GM12873 (cell line): ENCODE results near the gene FNDC7.
A peak's percentile ranks its signal among the peaks of the same experiment; 100 is the strongest.

Source experiments
- TF ChIP-seq, protein P1 (sequence below): IDR thresholded peaks from 2 replicates; pipeline ENCODE4 v1.5.1; 2012; ENCODE audit warnings: low read depth, mild to moderate bottlenecking, moderate library complexity, low read length, control low read depth; ENCODE audit not compliant: insufficient read depth; ENCODE audit errors: missing control alignments

Gene FNDC7

DNA sequence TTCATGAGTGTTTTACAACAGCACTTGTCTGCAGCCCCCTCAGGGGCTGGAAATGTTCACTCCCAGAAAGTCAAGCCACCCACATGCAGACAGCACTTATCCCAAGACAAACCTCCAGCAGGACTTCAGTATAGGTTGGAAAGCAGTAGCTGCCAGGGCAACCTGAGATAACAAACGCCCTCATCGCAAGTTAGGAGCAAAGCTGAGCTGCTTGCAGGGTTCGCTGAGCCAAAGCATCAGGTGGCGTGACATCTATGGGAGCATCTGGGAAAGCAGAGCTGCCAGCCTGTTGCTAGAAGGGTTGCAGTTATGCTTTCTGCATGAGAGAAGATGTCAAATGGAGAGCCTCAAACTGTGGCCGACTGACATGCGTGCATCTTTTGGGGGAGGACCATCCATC, 29.5 kb downstream of the FNDC7 start:
- TF ChIP-seq, protein P1, sequence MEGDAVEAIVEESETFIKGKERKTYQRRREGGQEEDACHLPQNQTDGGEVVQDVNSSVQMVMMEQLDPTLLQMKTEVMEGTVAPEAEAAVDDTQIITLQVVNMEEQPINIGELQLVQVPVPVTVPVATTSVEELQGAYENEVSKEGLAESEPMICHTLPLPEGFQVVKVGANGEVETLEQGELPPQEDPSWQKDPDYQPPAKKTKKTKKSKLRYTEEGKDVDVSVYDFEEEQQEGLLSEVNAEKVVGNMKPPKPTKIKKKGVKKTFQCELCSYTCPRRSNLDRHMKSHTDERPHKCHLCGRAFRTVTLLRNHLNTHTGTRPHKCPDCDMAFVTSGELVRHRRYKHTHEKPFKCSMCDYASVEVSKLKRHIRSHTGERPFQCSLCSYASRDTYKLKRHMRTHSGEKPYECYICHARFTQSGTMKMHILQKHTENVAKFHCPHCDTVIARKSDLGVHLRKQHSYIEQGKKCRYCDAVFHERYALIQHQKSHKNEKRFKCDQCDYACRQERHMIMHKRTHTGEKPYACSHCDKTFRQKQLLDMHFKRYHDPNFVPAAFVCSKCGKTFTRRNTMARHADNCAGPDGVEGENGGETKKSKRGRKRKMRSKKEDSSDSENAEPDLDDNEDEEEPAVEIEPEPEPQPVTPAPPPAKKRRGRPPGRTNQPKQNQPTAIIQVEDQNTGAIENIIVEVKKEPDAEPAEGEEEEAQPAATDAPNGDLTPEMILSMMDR: no peak

DNA sequence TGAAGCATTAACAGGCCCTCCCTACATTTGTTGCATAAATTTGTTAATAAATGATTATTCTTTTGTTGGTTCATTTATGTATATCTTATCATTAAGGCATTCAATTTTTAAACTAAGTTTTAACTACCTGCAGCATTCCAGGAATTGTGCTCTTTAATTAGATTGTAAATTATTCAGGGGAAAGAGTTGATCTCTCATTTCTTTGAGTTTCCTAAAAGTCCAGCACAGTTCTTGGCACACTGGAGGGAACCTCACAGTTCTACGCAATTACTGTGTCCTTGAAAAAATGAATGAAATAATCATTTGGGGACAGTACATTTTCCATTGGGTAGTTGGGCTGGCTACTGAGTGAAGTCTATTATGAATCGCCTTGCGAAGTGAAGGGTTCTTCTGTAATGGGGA, 33.3 kb downstream of the FNDC7 start:
- TF ChIP-seq, protein P1: no peak

DNA sequence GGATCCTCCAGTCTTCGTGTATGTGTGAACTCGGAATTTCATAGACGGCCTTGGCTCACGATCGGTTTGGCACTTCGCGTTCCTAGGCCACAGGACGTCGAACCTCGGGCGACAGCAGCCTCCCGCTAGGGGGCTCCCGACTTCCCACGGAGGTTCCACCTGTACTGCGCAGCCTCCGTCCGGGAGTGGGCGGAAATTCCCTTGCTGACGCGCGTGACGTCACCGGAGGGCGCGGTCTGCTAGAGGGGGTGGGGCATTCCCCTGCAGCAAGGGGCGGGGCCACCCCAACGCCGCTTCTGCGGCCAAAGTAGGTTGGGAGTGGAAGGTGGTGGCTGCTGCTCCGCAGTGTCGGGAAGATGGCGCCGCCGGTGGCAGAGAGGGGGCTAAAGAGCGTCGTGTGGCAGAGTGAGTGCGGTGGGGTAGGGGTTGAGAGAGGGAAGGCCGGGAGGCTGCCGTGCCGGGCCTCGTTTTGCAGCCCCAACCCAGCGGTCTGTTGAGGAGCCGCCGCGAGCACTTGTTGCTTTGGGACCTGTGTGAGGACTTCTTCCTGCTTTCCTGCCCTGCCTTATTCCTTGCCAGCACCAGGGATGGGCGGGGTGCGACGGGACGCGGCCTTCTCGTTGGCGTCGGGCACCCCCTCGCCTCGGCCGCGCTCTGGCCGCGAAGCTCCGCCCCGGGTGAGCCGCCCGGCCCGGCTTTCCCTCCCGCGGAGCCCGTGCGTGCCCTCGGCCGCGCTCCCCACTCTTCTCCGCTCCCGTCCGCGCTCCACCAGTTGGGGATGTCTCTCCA, 33.9 kb downstream of the FNDC7 start, which contains the start of gene STXBP3:
STXBP3 (plus strand) TSS at position 293 of the 789 bp plus-strand sequence; CDS start at position 357, 64 bp downstream.
- TF ChIP-seq, protein P1: peak; percentile 98

DNA sequence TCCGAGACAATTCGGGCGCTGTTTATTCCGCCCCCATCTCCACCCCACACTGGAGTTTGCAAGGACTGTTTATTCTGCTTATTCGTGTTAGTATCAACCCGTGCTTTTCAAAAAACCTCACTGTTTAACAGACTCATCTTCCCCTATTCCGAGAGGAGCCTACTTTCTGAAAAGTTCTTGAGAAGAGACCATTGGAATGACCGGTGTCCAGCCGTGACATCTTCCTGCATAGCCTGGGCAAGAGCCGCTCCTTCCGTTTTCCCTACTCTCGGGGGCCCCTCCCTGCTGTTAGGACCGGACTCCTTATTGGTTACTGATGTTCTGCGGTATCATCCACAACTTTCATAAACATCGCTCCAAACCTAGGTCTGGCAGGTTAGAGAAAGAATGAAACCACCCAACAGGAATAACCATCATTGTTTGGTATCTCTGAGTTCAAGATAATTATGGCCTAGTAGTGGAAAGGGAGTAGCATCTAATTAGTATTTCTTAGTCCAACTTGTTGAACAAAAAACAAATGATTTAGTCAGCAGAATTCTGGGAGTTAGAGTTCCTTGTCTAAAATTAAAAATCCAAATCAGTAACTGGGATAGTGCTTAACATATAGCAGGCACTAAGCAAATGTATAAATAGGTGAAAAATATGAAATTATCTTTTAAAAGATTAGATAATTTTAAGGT, 34.6 kb downstream of the FNDC7 start:
- TF ChIP-seq, protein P1: no peak

DNA sequence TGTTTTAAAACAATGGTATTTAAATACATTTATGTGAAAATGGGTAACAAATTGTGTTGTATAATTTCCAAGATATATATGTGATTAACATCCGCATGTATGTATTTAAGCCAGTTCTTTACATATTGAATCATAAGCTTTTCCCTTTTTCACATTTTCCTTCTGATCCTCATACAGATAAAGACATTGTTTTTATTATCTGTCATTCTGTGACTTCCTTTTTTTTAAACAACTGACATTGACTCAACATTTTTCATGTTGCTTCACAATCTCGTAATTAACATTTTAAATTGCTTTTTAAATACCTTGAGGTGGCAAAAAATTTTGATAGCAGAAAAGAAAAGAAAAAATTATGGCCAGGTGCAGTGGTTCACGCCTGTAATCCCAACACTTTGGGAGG, 35.2 kb downstream of the FNDC7 start:
- TF ChIP-seq, protein P1: no peak

DNA sequence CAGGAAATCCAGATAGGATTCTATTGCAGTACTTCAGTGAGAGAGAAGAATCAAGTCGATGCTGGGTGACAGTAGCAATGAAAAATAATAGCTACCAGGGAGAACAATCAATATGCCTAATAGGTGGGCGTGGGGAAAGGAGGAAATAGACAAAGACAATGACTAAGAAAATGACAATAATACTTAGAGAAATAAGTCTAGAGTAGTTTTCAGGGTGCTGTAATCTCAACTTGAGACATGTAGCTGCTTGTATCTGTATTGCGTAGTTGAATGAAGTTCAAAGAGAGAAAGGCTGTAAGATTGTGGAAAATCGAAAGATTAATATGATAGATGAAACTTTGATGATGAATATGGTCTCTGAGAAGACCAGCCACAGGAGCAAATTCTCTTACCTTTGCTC, 36.4 kb downstream of the FNDC7 start:
- TF ChIP-seq, protein P1: no peak

DNA sequence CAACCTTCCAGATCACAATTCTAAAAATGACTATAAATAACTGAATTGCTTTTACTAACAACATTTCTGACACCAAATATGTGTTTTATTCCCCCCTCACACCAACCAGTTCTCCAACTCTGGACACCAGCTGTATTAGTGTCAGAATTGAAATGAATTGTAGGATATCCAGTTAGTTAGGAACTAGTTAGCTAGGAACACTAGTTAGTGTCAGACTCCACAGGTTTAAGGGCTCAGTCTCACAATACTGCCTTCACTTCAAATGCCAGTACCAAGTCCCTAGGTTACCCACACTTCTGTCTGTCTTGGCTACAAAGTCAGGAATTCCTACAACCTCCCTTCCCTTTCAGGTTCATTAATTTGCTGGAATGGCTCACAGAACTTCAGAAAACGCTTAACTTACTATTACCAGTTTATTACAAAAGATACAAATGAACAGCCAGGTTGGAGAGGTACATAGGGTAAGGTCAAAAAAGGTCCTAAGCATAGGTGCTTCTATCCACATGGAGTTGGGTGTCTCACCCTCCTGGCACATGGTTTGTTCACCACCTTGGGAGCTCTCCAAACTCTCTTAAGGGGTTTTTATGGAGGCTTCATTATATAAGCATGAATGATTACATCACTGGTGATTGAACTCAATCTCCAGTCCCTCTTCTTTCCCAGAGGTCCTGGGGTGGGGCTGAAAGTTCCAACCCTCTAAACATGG, 37.9 kb downstream of the FNDC7 start:
- TF ChIP-seq, protein P1: no peak
